ENCODE measurements around the gene DOCK1. TPM values are rescaled to one million over a fixed set of nuclear protein-coding genes. Genes with fewer than 3 reads are reported as not detected.

The DOCK1 gene
- total RNA-seq, 2 donors from 2014 or later, result 52.9 to 76.7 TPM

GRCh38 chr10:127218658-127219057, 313.4 kb downstream of the DOCK1 start:
- no peaks in the 10 kb centered on the region for H3K36me3 ChIP-seq
- no peaks in the 10 kb centered on the region for H3K27me3 ChIP-seq (replicated peaks; ENCODE audit: insufficient read depth)
- ATAC-seq (ENCODE audit: insufficient number of reproducible peaks, low FRiP score, low read depth), result no peak
- no peak overlapping the region for H3K27ac ChIP-seq
- H3K9me3 ChIP-seq, result no peaks in the 10 kb centered on the region
- no peak for TF ChIP-seq CTCF (IDR thresholded peaks at IDR 0.05)
- DNase-seq (ENCODE audit: low spot score), result no peak
- H3K4me1 ChIP-seq (ENCODE audit: control insufficient read depth in 1 of 2, low read depth in 2 of 2), result no peaks in the 10 kb centered on the region
- H3K4me3 ChIP-seq, result no peak overlapping the region

GRCh38 chr10:127221281-127221680, 316.1 kb downstream of the DOCK1 start:
- no peak overlapping the region for H3K27ac ChIP-seq
- no peak for TF ChIP-seq CTCF (IDR thresholded peaks at IDR 0.05)
- no peaks in the 10 kb centered on the region for H3K9me3 ChIP-seq
- no peaks in the 10 kb centered on the region for H3K36me3 ChIP-seq
- ATAC-seq (ENCODE audit: insufficient number of reproducible peaks, low FRiP score, low read depth) (no peak), DNase-seq (ENCODE audit: low spot score) (no peak)
- no peak overlapping the region for H3K4me3 ChIP-seq
- H3K27me3 ChIP-seq (replicated peaks; ENCODE audit: insufficient read depth), result no peaks in the 10 kb centered on the region
- no peaks in the 10 kb centered on the region for H3K4me1 ChIP-seq (ENCODE audit: control insufficient read depth in 1 of 2, low read depth in 2 of 2)

GRCh38 chr10:127227027-127227426, 321.8 kb downstream of the DOCK1 start:
- Histone ChIP-seq H3K9me3 (no peaks in the 10 kb centered on the region), H3K36me3 (no peaks in the 10 kb centered on the region), H3K4me1 (ENCODE audit: control insufficient read depth in 1 of 2, low read depth in 2 of 2) (peaks cover 12 to 15% of the 10 kb centered on the region in 2 donors), H3K27me3 (replicated peaks; ENCODE audit: insufficient read depth) (no peaks in the 10 kb centered on the region), H3K4me3 (no peak overlapping the region), H3K27ac (no peak overlapping the region)
- TF ChIP-seq CTCF (IDR thresholded peaks at IDR 0.05), result no peak
- ATAC-seq (ENCODE audit: insufficient number of reproducible peaks, low FRiP score, low read depth) (no peak), DNase-seq (ENCODE audit: low spot score) (no peak)

GRCh38 chr10:127227663-127228062, 322.4 kb downstream of the DOCK1 start:
- peak overlapping the region; percentile 3 for H3K4me3 ChIP-seq
- no peak for ATAC-seq (ENCODE audit: insufficient number of reproducible peaks, low FRiP score, low read depth)

GRCh38 chr10:127228195-127228787, 323.1 kb downstream of the DOCK1 start:
- DNase-seq (ENCODE audit: low spot score) (peak; percentile 11), ATAC-seq (ENCODE audit: insufficient number of reproducible peaks, low FRiP score, low read depth) (no peak)
- TF ChIP-seq CTCF (IDR thresholded peaks at IDR 0.05), result no peak
- Histone ChIP-seq H3K4me3 (peak overlapping the region; percentile 3), H3K27me3 (replicated peaks; ENCODE audit: insufficient read depth) (no peaks in the 10 kb centered on the region), H3K36me3 (no peaks in the 10 kb centered on the region), H3K4me1 (ENCODE audit: control insufficient read depth in 1 of 2, low read depth in 2 of 2) (peaks cover 12 to 15% of the 10 kb centered on the region in 2 donors), H3K27ac (peak overlapping the region in 1 of 2 donors; percentile 56), H3K9me3 (no peaks in the 10 kb centered on the region)

More at GRCh38 chr10:127227663-127228062, 322.4 kb downstream of the DOCK1 start:
- Histone ChIP-seq H3K4me1 (ENCODE audit: control insufficient read depth in 1 of 2, low read depth in 2 of 2) (peaks cover 12 to 15% of the 10 kb centered on the region in 2 donors), H3K9me3 (no peaks in the 10 kb centered on the region), H3K27ac (peak overlapping the region in 1 of 2 donors; percentile 56), H3K36me3 (no peaks in the 10 kb centered on the region), H3K27me3 (replicated peaks; ENCODE audit: insufficient read depth) (no peaks in the 10 kb centered on the region)
- DNase-seq (ENCODE audit: low spot score), result no peak
- TF ChIP-seq CTCF (IDR thresholded peaks at IDR 0.05), result no peak
